ENCODE results near the gene RIPK1. TPM values are rescaled to one million over a fixed set of nuclear protein-coding genes. Genes with fewer than 3 reads are reported as not detected.

The RIPK1 gene
- total and polyA plus RNA-seq, 9 of the 15 experiments (the other 6 are each of a cell fraction or from before 2014, with no cell fraction given) = 3.8 to 24.9 (median 17.7) TPM

- peak; percentile 93 for TF ChIP-seq JUN (IDR thresholded peaks at IDR 0.05; ENCODE audit: borderline replicate concordance, low read depth, low read length)
- peak; percentile 96; the same call in 1 of the 2 replicates for TF ChIP-seq JUN (CRISPR knock-in tag; IDR thresholded peaks at IDR 0.05; ENCODE audit: borderline replicate concordance)
- peak; percentile 68; the same call in 1 of the 2 replicates for TF ChIP-seq PHTF2 (CRISPR knock-in tag; IDR thresholded peaks at IDR 0.05)
- peak; percentile 88; the same call in 1 of the 2 replicates for TF ChIP-seq TCF7 (IDR thresholded peaks at IDR 0.05; ENCODE audit: borderline replicate concordance)
- TF ChIP-seq PTRF (tag; IDR thresholded peaks at IDR 0.05) = peak; percentile 35; the same call in 1 of the 2 replicates
- peak; percentile 82; the same call in 1 of the 2 replicates for TF ChIP-seq NCOA1 (IDR thresholded peaks at IDR 0.05; ENCODE audit: low read depth)
- TF ChIP-seq, protein P1, sequence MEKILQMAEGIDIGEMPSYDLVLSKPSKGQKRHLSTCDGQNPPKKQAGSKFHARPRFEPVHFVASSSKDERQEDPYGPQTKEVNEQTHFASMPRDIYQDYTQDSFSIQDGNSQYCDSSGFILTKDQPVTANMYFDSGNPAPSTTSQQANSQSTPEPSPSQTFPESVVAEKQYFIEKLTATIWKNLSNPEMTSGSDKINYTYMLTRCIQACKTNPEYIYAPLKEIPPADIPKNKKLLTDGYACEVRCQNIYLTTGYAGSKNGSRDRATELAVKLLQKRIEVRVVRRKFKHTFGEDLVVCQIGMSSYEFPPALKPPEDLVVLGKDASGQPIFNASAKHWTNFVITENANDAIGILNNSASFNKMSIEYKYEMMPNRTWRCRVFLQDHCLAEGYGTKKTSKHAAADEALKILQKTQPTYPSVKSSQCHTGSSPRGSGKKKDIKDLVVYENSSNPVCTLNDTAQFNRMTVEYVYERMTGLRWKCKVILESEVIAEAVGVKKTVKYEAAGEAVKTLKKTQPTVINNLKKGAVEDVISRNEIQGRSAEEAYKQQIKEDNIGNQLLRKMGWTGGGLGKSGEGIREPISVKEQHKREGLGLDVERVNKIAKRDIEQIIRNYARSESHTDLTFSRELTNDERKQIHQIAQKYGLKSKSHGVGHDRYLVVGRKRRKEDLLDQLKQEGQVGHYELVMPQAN (IDR thresholded peaks at IDR 0.05; ENCODE audit: borderline replicate concordance) = peak; percentile 89
- peak; percentile 75; the same call in 1 of the 2 replicates for TF ChIP-seq GTF2E2 (tag; IDR thresholded peaks at IDR 0.05)
- no peak for TF ChIP-seq USF2 (CRISPR knock-in tag; IDR thresholded peaks at IDR 0.05)
- TF ChIP-seq TGIF2 (CRISPR knock-in tag; IDR thresholded peaks at IDR 0.05) = peak; percentile 50; the same call in 1 of the 2 replicates
- peak; percentile 66 for TF ChIP-seq SPI1 (IDR thresholded peaks at IDR 0.05; ENCODE audit: borderline replicate concordance, low read depth, low read length)
- TF ChIP-seq, protein P2, sequence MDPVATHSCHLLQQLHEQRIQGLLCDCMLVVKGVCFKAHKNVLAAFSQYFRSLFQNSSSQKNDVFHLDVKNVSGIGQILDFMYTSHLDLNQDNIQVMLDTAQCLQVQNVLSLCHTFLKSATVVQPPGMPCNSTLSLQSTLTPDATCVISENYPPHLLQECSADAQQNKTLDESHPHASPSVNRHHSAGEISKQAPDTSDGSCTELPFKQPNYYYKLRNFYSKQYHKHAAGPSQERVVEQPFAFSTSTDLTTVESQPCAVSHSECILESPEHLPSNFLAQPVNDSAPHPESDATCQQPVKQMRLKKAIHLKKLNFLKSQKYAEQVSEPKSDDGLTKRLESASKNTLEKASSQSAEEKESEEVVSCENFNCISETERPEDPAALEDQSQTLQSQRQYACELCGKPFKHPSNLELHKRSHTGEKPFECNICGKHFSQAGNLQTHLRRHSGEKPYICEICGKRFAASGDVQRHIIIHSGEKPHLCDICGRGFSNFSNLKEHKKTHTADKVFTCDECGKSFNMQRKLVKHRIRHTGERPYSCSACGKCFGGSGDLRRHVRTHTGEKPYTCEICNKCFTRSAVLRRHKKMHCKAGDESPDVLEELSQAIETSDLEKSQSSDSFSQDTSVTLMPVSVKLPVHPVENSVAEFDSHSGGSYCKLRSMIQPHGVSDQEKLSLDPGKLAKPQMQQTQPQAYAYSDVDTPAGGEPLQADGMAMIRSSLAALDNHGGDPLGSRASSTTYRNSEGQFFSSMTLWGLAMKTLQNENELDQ (CRISPR knock-in tag; IDR thresholded peaks at IDR 0.05; ENCODE audit: borderline replicate concordance) = 0 out of 2 replicates have a peak, but pooled peaks have one; percentile 27
- TF ChIP-seq GABPB1 (CRISPR knock-in tag; IDR thresholded peaks at IDR 0.05) = peak; percentile 91
- no peak for TF ChIP-seq HNRNPLL (IDR thresholded peaks at IDR 0.05; ENCODE audit: low read depth, low read length, poor library complexity, severe bottlenecking)
- TF ChIP-seq HNRNPK (IDR thresholded peaks at IDR 0.05; ENCODE audit: low read depth, low read length, poor library complexity, severe bottlenecking) = no peak
- TF ChIP-seq BACH1 (tag; IDR thresholded peaks at IDR 0.05) = peak; percentile 74
- peak; percentile 75 for TF ChIP-seq CHD2 (IDR thresholded peaks at IDR 0.05; ENCODE audit: low read depth, low read length)
- TF ChIP-seq, protein P3, sequence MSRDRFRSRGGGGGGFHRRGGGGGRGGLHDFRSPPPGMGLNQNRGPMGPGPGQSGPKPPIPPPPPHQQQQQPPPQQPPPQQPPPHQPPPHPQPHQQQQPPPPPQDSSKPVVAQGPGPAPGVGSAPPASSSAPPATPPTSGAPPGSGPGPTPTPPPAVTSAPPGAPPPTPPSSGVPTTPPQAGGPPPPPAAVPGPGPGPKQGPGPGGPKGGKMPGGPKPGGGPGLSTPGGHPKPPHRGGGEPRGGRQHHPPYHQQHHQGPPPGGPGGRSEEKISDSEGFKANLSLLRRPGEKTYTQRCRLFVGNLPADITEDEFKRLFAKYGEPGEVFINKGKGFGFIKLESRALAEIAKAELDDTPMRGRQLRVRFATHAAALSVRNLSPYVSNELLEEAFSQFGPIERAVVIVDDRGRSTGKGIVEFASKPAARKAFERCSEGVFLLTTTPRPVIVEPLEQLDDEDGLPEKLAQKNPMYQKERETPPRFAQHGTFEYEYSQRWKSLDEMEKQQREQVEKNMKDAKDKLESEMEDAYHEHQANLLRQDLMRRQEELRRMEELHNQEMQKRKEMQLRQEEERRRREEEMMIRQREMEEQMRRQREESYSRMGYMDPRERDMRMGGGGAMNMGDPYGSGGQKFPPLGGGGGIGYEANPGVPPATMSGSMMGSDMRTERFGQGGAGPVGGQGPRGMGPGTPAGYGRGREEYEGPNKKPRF (IDR thresholded peaks at IDR 0.05; ENCODE audit: low read depth, low read length) = no peak
- TF ChIP-seq RBM39 (optimal IDR thresholded peaks at IDR 0.05; ENCODE audit: low read depth, low read length) = no peak
These were observed 44.4 kb upstream of the RIPK1 start (continued) for GRCh38 chr6:3023663-3024483.
